HG03565 (cell line): ENCODE measurements around the gene UMOD.

ENCODE experiments used
- ATAC-seq: cut with Tn5 transposase; IDR thresholded peaks from one replicate; pipeline ENCODE4 v1.9.1; 2021; ENCODE audit warnings: mild to moderate bottlenecking, moderate library complexity; ENCODE audit not compliant: unreplicated experiment

The UMOD gene

GRCh38 chr16:20303012-20303411 lies 49.5 kb downstream of the UMOD start:
- no peak for ATAC-seq

GRCh38 chr16:20302389-20302788 lies 50.1 kb downstream of the UMOD start:
- ATAC-seq = no peak

- no peak for ATAC-seq
These were observed 50.7 kb downstream of the UMOD start for GRCh38 chr16:20301840-20302239.

GRCh38 chr16:20300312-20301097 lies 52.0 kb downstream of the UMOD start:
- ATAC-seq = no peak

- ATAC-seq = no peak
These were observed 54.1 kb downstream of the UMOD start for GRCh38 chr16:20298452-20298851.

GRCh38 chr16:20291208-20292206 lies 61.0 kb downstream of the UMOD start:
- no peak for ATAC-seq

GRCh38 chr16:20289571-20289970 lies 62.9 kb downstream of the UMOD start:
- no peak for ATAC-seq

- ATAC-seq = no peak
These were observed 66.5 kb downstream of the UMOD start for GRCh38 chr16:20285993-20286499.
